Epithelial cell of prostate (primary cell): ENCODE results near the gene FHOD3.
"Not testable (repeated sequence)": the region's sequence is repeated elsewhere in the genome, so short reads cannot be mapped to it uniquely, and the experiment has no call there.

Experiments
- DNase-seq: peaks from one replicate; pipeline ENCODE4 v3.0.0-alpha.2; 2011; ENCODE audit warnings: low read depth, low spot score
- H3K27ac ChIP-seq: fragments of 450-650 bp; 2 replicates; pipeline ENCODE4 v1.5.1; 2017; ENCODE audit warnings: mild to moderate bottlenecking

Gene FHOD3

DNA sequence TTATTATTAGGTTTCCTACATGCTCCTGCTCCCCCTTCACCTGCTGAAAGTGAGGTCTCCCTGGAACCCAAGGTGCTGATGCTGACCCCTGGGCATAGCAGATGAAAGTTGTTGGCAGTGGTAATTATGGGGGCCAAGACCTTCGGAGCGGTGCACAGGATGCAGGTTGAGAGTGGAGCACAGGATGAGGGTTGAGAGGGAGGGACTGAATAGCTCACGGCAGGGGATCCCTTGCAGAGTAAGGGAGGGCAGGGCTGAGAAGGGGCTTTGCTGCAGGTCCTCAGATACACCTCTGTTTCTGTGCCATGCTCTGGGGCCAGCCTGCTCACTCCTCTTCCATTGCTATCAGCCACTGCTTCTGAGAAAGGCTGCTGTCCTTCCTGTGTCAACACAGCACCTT, 163.3 kb downstream of the FHOD3 start:
- no peak overlapping the region for H3K27ac ChIP-seq
- no peak for DNase-seq

DNA sequence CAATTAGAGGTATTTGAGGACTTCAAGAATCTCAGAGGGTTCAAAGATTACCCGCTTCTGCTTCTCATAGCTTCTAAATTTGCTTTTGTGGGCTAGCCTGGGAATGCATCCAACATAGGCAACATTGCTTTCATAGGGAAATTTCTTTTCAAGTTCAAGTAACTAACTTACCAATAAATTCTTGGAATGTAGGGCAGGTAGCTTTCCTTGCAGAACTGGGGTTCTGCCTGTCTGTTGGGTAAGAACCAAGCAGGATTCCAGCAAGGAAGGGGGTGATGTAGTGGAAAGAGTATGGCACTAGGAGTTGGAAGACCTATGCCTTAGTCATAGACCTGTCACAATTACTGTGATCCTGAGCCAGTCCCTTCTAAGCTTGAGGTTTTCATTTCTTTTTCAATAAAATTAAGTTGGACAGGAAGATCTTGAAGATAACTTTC, 164.1 kb downstream of the FHOD3 start:
- no peak overlapping the region for H3K27ac ChIP-seq
- DNase-seq: no peak

DNA sequence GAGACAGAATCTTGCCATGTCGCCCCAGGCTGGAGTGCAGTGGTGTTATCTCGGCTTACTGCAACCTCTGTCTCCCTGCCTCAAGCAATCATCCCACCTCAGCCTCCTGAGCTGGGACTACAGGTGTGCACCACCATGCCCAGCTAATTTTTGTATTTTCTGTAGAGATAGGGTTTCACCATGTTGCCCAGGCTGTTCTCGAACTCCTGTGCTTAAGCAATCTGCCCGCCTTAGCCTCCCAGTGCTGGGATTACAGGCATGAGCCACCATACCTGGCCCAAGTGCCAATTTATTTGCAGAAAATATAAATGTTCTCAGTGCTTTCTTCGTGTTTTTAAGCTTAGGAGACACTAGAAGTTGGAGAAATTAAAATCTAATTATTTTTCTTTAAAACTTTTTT, 166.0 kb downstream of the FHOD3 start:
- DNase-seq, H3K27ac ChIP-seq: not testable (repeated sequence)

DNA sequence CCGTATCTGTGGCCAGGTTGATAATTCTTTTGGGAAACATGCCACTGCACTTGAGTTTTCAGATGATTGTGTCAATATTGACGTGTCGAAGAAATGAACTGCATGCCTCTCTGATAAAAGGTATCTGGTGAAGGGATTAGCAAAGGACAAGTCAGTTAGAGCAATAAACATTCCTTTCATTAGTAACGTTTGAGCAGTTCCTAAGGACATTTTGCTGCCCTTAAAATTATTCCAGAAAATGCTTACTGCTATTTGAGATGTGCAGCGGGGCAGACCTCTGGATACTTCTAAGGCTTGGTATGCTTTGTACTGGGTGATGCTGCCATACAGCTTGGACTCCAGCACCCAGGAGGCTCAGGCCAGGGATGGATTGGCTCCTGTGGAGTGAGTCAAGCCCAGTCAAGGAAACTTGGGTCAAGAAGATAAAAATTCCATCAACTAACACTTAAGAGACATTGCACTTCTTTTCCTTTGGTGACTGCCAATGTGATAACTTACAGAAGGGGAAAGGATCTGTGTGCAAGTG, 166.7 kb downstream of the FHOD3 start:
- H3K27ac ChIP-seq: no peak overlapping the region
- DNase-seq: no peak

DNA sequence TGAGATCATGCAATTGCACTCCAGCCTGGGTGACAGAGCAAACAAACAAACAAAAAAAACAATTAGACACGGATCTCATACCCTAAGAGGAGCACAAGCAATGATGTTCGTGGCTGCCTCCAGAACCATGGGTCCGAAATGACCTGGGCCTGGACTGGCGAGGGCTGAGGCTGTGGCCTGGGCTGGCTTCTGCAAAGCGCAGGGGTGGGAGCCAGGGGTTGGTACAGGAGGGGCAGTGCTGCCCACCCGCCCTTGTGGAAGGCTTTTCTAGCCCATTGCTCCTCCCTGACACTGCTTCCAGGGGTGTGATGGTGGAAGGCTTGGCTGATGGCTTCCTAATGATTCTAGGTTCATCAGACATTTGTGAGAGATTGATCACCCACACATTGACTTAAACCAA, 167.8 kb downstream of the FHOD3 start:
- no peak overlapping the region for H3K27ac ChIP-seq
- DNase-seq: no peak

DNA sequence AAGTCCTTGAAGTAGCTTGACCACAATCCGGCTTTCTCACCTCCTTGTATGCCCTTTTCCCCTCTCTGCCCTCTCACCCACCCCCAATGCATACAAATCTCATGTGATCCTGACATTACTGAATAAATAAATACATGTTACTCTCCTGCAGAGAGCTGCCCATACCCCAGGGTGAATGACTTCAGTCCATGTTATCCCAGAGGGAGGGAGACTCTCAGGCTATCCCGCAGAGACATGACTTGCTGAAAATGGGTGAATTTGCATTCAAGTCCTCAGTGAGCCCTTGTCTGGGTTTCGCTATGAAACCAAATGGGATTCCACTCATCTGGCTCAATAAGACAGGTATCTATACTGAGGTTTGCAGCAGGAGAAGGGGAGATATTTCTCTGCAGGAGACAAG, 168.5 kb downstream of the FHOD3 start:
- no peak for DNase-seq
- H3K27ac ChIP-seq: no peak overlapping the region

DNA sequence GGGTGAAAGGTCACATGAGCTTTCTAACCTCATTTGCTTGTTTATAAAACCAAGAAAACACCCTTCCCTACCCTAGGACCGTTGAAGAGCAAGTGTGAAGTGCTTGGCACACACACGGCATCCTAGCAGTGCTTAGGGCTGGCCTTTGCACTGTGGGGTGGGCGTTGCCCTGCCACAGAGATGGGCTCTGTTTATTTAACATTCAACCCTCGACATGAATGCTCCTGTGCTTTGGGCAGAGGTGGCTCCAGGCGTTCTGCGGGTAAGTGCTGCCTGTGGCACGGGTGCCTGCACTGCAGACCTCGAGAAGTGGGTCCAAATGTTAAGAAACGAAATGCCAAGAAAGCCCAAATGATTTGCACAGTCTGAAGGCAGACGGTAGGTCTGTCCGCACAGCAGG, 170.1 kb downstream of the FHOD3 start:
- DNase-seq: no peak
- no peak overlapping the region for H3K27ac ChIP-seq

DNA sequence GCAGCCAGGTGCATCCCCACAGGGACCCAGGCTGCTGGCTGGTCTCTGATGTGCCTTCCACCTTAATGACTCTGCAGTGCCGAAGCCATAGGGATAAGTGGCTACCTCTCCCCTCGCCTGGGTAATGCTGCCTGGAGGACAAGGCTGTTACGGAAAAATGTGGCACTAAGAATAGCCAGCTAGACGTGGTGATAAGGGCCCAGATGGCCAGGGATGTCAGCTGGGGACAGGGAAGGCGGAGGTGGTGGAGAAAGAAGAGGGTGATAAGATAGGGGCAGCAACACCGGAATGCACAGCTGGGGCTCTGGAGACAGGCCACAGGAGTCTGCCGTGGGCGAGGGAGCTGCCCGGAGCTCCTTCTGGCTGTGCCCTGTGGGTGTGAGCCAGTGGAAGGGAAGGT, 170.6 kb downstream of the FHOD3 start:
- no peak for DNase-seq
- H3K27ac ChIP-seq: no peak overlapping the region

DNA sequence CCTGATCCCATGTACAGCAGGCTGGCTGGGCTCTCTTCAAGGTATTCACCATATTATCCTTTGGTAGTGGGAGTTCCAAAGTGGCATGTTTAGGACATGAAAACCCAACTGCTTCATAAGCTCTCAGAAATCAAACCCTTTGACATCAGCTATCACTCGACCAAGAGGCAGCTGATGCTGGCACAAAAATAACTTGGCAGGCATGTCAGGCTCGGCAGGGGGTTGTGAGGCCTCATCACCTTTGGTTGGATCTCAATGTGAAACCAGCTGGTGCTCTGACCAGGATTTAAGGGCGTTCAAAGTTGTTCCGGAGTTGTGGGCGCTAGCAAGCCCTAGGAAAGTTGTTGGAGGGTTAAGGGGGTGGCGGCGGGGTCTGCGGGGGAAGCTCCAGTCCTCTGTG, 171.9 kb downstream of the FHOD3 start:
- DNase-seq: no peak
- H3K27ac ChIP-seq: no peak overlapping the region

DNA sequence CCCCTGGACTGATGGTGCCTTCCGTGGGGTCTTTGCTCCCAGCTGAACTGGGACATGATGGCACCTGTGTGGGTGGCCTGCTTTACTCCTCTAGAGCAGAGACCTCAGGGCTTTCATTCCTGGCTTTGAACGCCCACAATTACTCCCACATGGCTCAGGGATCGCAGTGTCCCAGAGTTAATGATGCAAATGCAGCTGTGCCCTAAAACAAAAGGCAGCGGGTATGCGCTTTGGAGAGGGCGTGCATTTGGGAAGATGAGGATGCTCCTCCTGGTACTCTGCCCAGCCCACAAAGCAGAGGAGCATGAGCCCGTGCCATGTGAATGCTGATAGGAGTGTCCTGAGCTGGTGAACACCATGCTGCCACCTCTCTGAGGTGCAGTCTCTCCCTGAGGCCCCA, 173.4 kb downstream of the FHOD3 start:
- no peak for DNase-seq
- no peak overlapping the region for H3K27ac ChIP-seq

DNA sequence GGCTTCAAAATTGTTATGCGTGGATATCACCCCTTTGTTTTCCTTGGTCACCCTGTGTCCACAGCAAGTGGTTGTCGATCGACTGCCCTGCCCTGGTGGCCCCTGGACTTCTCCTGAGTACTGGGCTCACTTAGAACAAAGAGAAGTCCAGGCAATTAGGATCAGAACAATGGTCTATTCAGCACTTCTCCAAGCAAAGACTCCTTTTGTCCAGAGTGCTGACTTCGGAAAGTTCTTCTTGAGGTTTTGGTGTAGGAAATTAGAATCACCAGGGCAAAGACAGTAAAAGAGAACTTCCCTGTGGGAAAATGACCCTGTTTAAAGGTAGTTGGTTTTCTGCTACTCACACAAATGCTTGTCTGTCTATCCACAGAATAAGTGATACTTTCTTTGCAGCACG, 173.9 kb downstream of the FHOD3 start:
- no peak overlapping the region for H3K27ac ChIP-seq
- DNase-seq: no peak

DNA sequence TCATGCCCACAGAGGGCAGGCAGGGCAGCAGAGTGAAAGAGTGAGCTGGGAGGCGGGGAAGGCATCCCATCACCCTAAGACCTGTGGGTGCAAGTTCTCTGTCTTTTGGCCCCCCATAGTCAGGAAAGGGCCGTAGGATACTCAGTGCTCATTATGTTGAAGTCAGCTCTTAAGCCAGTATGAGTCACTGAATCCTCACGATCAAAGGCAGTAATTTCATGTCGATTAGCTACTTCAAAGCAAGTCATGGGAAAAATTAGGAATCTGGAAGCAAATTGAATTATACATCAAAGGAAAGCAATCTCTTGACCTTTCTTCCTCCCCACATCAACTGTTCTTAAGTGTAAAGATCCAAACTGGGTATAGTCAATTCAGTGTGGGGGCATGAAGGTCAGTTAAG, 178.9 kb downstream of the FHOD3 start:
- no peak overlapping the region for H3K27ac ChIP-seq
- no peak for DNase-seq

DNA sequence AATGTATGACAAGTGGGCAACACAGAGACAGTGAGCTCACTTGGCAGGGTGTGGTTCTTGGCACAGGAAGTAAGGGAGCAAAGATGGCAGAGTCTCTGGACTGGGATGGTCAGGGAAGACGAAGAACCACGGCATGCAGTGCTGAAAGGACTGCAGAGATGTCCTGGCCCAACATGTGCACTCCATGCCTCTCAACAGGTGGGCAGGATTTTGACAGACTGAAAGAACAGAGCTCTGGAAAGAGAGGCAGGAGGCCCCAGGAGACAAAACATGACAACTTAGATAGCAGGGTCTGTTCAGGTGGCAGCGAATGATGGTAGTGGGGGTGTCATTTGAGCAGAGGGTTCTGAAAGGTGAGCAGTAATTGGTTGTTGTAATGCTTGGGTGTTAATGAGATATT, 180.3 kb downstream of the FHOD3 start:
- H3K27ac ChIP-seq: no peak overlapping the region
- DNase-seq: no peak

DNA sequence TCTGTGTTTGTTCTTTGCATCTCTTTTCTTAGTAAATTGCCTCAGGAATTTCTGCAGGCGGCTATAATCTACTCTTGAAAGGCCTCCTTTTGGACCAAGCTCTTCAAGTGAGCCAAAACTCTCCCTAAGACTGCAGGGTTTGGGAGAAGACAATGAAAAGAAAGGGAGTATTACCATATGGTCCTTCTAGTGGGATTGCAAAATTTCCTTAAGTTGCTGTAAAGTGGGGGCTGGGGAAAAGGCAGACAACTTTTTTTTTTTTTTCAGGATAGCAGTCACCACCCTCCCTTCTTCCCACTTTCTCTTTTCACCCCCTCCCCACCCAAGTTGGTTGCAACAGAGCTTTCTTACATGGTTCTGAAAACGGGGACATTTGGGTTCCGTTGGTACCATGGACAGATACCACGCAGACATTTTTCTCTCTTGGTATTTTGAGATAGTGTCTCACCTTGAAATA, 183.7 kb downstream of the FHOD3 start:
- no peak for DNase-seq
- no peak overlapping the region for H3K27ac ChIP-seq

DNA sequence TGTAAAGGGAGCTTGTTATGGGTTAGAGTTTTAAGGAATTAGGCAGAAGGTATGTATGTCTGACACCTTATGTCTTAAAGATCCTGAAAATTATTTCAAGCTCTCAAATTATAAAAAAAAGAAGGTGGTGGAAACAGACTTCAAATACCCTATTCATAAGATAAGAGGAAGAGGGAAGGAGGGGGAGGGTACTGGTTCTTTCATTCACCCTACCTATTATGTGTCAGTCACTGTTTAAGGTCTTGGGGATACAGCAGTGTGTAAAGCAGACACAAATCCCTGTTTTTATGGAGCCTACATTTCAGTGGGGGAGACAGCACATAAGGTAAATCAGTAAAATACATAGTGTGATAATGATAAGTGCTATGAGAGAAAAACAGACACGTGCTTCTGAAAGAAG, 184.4 kb downstream of the FHOD3 start:
- no peak for DNase-seq
- H3K27ac ChIP-seq: no peak overlapping the region

DNA sequence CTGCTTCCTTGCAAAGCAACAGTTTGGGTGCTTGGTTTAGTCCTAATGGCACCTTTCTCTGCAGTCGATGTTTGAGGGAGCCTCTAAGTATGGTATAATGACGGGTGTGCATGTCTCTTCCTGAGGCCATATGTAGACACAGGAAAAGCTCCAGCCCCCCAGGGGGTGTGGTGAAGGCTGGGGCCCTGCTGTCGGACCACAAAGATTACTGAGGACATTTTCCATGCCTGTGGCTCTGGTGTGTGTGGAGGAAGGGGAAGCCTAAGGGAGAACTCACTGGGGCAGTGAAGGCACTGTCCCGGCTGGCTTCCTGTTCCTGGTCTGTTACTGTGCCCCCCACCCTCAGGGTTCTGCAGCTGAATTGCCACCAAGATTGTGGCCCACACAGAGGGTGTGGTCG, 187.1 kb downstream of the FHOD3 start:
- H3K27ac ChIP-seq: no peak overlapping the region
- no peak for DNase-seq

DNA sequence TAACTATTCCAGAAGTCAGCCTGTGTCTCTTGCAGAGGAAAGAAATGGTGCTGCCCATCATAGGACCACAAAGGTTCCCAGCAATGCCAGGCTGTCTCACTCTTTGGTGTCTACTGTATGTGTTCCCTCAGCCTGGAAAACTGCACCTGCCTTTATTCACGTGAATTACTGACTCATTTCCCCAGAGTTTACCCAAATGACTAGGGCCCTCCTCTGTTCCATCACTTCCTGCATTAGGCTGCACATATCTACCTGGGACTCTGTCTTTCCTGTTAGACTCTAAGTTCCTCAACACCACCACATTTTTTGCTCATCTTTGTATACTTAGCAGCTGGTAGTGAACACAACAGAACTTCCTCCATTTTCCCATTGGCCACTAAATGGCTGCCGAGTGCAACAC, 188.3 kb downstream of the FHOD3 start:
- no peak overlapping the region for H3K27ac ChIP-seq
- DNase-seq: no peak

DNA sequence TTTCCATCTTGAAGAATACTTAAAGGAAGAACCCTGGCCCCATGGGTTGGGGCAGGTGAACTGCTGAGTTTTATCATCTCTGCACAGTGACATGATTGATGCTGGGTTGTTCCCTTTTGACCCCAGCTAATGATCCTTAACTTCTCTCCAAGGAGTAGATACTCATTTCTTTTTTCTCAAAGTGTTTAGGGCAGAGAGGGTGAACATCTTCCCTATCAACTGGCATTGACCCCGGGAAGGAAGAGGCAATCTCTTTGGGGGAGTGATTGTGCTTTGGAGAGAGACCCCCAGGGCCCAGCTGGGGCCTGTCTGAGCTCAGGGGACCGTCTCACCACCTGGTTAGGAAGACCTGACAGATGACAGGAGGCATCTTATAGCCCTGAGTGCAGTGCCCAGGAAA, 190.6 kb downstream of the FHOD3 start:
- no peak for DNase-seq
- no peak overlapping the region for H3K27ac ChIP-seq

DNA sequence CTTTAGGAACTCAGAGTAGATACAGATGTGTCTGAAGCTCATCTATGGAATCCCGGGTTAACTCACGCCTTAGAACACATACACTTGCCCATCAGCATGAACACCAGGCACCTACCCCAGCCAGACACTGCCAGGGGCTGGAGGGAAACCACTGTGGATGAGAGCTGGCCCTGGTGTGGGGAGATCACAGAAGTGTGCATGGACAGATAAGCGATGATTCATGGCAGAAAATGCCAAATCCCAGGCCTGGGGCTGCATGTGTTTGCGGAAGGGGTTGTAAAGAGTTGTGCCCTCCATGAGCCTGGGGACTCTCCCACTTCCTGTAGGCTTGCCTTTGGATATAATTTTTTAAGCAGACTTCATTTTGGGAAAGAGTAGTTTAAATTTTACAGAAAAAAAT, 193.4 kb downstream of the FHOD3 start:
- no peak for DNase-seq
- H3K27ac ChIP-seq: no peak overlapping the region

DNA sequence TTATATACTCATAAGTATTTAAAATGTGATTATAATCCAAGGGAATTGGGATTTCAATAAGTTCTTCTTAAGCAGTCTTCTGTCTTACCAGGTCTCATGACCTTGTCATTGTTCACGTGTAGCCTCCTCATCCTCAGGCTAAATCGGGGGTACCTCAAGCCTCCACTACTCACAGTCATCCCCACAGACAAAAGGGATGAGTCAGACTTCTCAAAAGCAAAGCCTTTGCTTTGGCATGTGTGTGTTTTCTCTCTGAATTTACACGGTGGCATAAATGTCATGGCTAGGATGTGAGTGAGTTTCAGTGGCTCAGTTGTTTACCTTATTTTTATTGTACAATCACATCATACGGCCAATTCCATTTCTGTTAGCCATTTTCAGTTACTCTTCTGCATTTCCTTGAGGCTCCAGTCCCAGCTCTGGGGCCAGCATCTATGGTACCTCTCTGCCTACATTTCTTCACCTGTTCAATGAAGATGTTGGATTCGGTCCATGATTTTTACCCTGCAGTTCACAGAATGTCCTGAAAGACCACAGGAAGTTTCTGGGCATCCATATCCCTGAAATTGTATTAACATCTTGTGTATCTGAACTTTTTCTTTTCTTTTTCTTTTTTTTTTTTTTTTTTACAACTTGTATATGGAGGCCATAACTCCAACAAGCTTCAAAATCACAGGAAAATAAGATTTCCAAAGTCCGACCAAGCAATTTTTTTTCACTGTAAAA, 195.3 kb downstream of the FHOD3 start:
- no peak overlapping the region for H3K27ac ChIP-seq

DNA sequence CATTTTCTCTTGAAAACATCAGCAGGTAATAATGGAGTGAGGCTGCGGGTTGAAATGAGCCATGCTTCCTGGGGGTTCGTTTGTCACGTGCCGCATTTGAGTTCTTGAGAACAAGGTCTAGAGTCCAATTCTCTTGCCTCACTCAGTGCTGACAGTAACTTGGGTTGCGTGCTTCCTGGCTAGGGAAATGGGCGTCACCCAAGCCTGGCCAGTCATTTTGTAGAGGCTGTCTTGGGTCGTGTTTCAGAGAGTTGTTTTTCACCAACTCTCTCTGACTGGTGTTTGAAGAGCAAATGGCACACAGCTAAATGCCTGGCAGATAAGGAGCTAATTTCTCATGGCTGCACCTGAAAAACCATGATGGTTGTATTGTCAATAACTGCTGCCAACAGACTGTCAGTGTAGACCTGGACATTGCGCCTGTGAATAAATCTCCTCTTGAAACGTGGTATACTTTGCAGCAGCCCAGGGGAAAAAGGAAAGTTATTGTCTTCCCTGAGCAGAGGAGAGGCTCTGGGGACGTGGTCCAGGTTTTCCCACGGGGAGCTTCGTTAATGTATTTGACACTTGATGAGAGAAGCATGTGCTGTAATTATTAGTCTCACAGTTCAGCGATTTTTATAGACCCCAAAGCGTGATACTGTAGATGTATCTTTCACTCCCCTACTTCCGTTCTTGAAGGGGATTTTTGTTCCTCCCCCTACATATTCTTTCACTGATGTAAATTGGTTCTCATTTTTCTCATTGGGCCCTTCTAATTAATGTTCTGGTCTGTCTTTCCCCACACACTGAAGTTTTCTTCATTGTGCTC, 196.0 kb downstream of the FHOD3 start:
- DNase-seq: no peak
- H3K27ac ChIP-seq: no peak overlapping the region

More for the DNA sequence above, 195.3 kb downstream of the FHOD3 start:
- no peak for DNase-seq

DNA sequence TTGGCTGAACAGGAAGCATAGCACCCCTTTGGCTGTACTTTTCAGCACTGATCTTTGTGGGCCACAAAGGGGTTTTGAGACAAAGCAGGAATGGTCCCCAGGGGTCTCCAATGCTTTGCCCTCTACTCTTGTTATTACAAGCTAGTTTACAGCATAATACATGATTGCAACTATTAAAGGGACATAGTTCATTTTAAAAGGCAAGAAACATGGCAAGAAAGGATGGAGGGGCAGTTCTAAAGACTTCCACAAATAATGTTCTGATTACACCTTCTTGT, 196.6 kb downstream of the FHOD3 start:
- DNase-seq: no peak
- no peak overlapping the region for H3K27ac ChIP-seq
